ENCODE results near the gene MSH2. TPM values are rescaled to one million over a fixed set of nuclear protein-coding genes. Genes with fewer than 3 reads are reported as not detected.

MSH2 gene
- total and polyA plus RNA-seq, 2 of the 13 experiments (the other 11 are each of a cell fraction or from before 2014, with no cell fraction given): 19.9 to 76.3 TPM

DNA sequence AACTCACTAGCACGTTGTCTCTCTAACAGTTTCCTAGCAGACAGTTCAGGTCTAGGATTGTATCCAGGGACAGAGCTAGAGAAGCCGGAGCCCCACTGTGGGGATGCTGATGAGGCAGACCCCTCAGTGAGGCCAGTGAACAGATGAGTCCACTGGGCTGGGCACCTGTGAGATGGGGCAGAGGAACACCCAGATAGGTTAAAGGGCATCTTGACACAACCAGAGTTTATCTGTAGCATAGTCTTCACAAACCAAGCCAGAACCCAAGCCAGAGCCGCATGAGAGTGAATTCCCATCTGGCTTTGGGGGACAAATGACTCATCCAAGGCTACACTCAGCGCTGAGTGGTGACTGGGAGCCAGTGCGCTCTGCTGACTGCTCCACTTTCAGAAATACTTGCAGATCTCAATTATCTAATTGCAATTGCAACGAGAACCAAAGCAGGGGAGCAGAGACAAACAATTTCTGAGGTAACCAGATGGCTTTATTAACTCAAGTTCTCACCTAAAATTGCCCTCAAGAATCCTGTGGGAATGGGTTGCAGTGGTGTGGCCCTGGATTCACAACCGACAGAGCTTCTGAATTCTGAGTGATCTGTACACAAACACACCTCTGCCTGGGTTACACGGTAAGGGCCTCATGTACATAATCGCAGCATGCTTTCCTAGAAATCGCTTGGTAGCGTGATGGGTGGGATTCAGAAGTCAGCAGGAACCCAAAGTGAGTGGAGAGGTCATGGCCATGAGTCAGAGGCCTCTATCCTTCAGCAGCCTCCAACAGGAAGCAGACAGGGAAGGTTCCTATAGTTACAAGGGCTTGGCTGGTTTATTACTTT is 48.7 kb upstream of the MSH2 start (continued):
- TF ChIP-seq, protein P1, sequence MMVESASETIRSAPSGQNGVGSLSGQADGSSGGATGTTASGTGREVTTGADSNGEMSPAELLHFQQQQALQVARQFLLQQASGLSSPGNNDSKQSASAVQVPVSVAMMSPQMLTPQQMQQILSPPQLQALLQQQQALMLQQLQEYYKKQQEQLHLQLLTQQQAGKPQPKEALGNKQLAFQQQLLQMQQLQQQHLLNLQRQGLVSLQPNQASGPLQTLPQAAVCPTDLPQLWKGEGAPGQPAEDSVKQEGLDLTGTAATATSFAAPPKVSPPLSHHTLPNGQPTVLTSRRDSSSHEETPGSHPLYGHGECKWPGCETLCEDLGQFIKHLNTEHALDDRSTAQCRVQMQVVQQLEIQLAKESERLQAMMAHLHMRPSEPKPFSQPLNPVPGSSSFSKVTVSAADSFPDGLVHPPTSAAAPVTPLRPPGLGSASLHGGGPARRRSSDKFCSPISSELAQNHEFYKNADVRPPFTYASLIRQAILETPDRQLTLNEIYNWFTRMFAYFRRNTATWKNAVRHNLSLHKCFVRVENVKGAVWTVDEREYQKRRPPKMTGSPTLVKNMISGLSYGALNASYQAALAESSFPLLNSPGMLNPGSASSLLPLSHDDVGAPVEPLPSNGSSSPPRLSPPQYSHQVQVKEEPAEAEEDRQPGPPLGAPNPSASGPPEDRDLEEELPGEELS (CRISPR knock-in tag; IDR thresholded peaks at IDR 0.05): no peak; the same call in 1 of the 2 replicates
- TF ChIP-seq, protein P2, sequence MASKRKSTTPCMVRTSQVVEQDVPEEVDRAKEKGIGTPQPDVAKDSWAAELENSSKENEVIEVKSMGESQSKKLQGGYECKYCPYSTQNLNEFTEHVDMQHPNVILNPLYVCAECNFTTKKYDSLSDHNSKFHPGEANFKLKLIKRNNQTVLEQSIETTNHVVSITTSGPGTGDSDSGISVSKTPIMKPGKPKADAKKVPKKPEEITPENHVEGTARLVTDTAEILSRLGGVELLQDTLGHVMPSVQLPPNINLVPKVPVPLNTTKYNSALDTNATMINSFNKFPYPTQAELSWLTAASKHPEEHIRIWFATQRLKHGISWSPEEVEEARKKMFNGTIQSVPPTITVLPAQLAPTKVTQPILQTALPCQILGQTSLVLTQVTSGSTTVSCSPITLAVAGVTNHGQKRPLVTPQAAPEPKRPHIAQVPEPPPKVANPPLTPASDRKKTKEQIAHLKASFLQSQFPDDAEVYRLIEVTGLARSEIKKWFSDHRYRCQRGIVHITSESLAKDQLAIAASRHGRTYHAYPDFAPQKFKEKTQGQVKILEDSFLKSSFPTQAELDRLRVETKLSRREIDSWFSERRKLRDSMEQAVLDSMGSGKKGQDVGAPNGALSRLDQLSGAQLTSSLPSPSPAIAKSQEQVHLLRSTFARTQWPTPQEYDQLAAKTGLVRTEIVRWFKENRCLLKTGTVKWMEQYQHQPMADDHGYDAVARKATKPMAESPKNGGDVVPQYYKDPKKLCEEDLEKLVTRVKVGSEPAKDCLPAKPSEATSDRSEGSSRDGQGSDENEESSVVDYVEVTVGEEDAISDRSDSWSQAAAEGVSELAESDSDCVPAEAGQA (IDR thresholded peaks at IDR 0.05; ENCODE audit: low read depth): no peak
- TF ChIP-seq, protein P2 (CRISPR knock-in tag; IDR thresholded peaks at IDR 0.05; ENCODE audit: borderline replicate concordance): no peak
- TF ChIP-seq HOXA9 (CRISPR knock-in tag; IDR thresholded peaks at IDR 0.05; ENCODE audit: borderline replicate concordance): no peak
- TF ChIP-seq ZNF337 (CRISPR knock-in tag; IDR thresholded peaks at IDR 0.05; ENCODE audit: borderline replicate concordance, low read depth): no peak
- peak; percentile 46; the same call in 1 of the 3 replicates for TF ChIP-seq MXI1 (IDR thresholded peaks at IDR 0.05; ENCODE audit: borderline replicate concordance, low read depth, low read length)
- no peak for TF ChIP-seq ZNF260 (CRISPR knock-in tag; IDR thresholded peaks at IDR 0.05; ENCODE audit: borderline replicate concordance, low read depth)
- 0 out of 2 replicates have a peak, but pooled peaks have one; percentile 41 for TF ChIP-seq ERF (CRISPR knock-in tag; IDR thresholded peaks at IDR 0.05)
- no peak for TF ChIP-seq U2AF2 (IDR thresholded peaks at IDR 0.05; ENCODE audit: low read depth, low read length)
- TF ChIP-seq ZNF468 (CRISPR knock-in tag; IDR thresholded peaks at IDR 0.05): no peak
- TF ChIP-seq KAT8 (CRISPR knock-in tag; IDR thresholded peaks at IDR 0.05): peak; percentile 54; the same call in 1 of the 2 replicates
- TF ChIP-seq ZNF451 (CRISPR knock-in tag; IDR thresholded peaks at IDR 0.05): no peak
- no peak for TF ChIP-seq GPN1 (CRISPR knock-in tag; IDR thresholded peaks at IDR 0.05; ENCODE audit: borderline replicate concordance)
- no peak for TF ChIP-seq ZNF296 (CRISPR knock-in tag; conservative IDR thresholded peaks at IDR 0.05)
